OCI-LY3 (cell line): ENCODE measurements around the gene MGAT3.

ENCODE experiments used
- CTCF ChIP-seq: fragments of 200-600, 300-600 bp; sonication (generic); IDR thresholded peaks from 2 replicates; pipeline ENCODE4 v1.5.1; 2014; ENCODE audit warnings: antibody characterized with exemption, low read length, low read depth
- EZH2phosphoT487 ChIP-seq: fragments of 200-600 bp; shearing (Covaris generic); IDR thresholded peaks from 2 replicates; pipeline ENCODE4 v1.6.1; 2018; ENCODE audit warnings: antibody characterized with exemption, mixed run types, low read depth

DNA sequence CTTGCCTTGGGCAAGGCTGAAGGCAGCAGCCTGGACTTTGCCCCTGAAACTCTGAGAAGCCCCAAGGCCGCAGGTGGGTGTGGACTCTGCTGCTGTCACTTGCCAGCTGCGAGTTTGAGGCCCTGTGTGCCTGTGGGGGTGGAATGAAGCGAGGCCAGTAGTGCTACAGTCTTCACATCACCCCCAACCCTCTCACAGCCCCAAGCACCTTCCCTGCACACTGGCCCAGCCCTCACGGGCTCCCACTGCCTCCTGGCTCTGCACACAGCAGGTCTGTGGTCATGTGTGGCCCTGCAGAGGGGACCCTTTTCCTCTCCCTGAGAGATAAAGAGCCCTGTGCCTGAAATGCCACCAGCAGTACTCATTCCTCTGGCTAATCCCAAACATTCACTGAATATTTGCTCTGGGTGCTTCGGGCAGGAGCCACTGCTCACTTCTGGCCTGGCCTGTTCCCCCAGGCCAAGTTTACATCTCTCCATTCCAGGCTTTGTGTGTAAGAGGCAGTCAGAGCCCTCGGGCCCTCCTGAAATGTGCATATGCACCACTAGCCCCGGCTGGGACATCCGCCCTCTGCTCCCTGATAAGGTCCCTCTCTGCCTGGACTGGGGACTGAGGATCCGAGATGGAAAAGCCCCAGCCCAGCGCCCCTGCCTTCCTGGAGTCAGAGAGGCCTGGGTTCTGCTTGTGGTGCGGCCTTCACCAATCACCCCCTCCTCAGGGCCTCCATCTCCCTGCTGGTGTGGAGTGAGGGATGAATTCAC is 17.7 kb downstream of the MGAT3 start:
- TF ChIP-seq CTCF (no peak), EZH2phosphoT487 (no peak)
